Cardiac muscle cell (in vitro differentiated cells and primary cell): ENCODE data around the gene SLC5A1. TPM values are rescaled to one million over a fixed set of nuclear protein-coding genes. Genes with fewer than 3 reads are reported as not detected.
A peak's percentile ranks its signal among the peaks of the same experiment; 100 is the strongest.
"Not testable (repeated sequence)": the region's sequence is repeated elsewhere in the genome, so short reads cannot be mapped to it uniquely, and the experiment has no call there.

Experiments
- DNase-seq, 2 donors: peaks; one replicate each; pipeline versions ENCODE4 v3.0.0 to v3.0.0-alpha.2; 2010 to 2017; ENCODE audit warnings: low read depth in 1 of 2, low spot score in 1 of 2
- H3K27ac ChIP-seq: fragments of 200-600 bp; sonication (generic); 2 replicates; pipeline ENCODE4 v1.5.1; 2016
- H3K27me3 ChIP-seq: fragments of 200-600 bp; sonication (generic); 2 replicates; pipeline ENCODE4 v1.6.0; 2016; ENCODE audit warnings: control low read depth
- H3K36me3 ChIP-seq: fragments of 200-600 bp; sonication (generic); 2 replicates; pipeline ENCODE4 v1.5.1; 2016; ENCODE audit warnings: control low read depth
- H3K4me1 ChIP-seq: fragments of 200-600 bp; sonication (generic); 2 replicates; pipeline ENCODE4 v1.8.1; 2017; ENCODE audit warnings: low read depth, mild to moderate bottlenecking, mixed run types
- H3K4me3 ChIP-seq: fragments of 200-600 bp; sonication (generic); 2 replicates; pipeline ENCODE4 v1.5.1; 2016; ENCODE audit warnings: mild to moderate bottlenecking
- H3K9me3 ChIP-seq: fragments of 200-600 bp; sonication (generic); 2 replicates; pipeline ENCODE4 v1.5.1; 2017; ENCODE audit warnings: low read depth, mild to moderate bottlenecking, control low read depth
- CTCF ChIP-seq: IDR thresholded peaks from 2 replicates; pipeline ENCODE4 v1.5.1; 2012; ENCODE audit warnings: low read depth, mild to moderate bottlenecking, low read length
- polyA plus RNA-seq: library from polyadenylated mRNA; unstranded; fragments of >200 nt; fragmentation: Nextera tagmentation; extraction: Ambion mirVana; gene quantifications from 2 replicates; pipeline ENCODE4 v1.2.1, GENCODE V29; 2016
- total RNA-seq: library from RNA; depleted of rRNA; stranded (reverse); fragments of >200 nt; gene quantifications from 2 replicates; pipeline ENCODE4 v1.2.3, GENCODE V29; 2016

Gene SLC5A1
- total and polyA plus RNA-seq, 2 experiments from 2014 or later, result 0.45 to 0.76 TPM

- not testable (repeated sequence) for H3K4me1 ChIP-seq, DNase-seq, H3K4me3 ChIP-seq, H3K27ac ChIP-seq, H3K9me3 ChIP-seq, H3K27me3 ChIP-seq, H3K36me3 ChIP-seq
Observed at GRCh38 chr22:32136881-32137280, 93.8 kb downstream of the SLC5A1 start.

- H3K36me3 ChIP-seq, H3K27me3 ChIP-seq, H3K9me3 ChIP-seq, DNase-seq, H3K4me3 ChIP-seq, H3K4me1 ChIP-seq, H3K27ac ChIP-seq: not testable (repeated sequence)
Observed at GRCh38 chr22:32137731-32138324, 94.8 kb downstream of the SLC5A1 start.

GRCh38 chr22:32138576-32138975 is 95.5 kb downstream of the SLC5A1 start:
- H3K9me3 ChIP-seq, H3K4me1 ChIP-seq, H3K27ac ChIP-seq, H3K36me3 ChIP-seq, DNase-seq, H3K4me3 ChIP-seq, H3K27me3 ChIP-seq: not testable (repeated sequence)

GRCh38 chr22:32140688-32141087 is 97.6 kb downstream of the SLC5A1 start:
- H3K4me1 ChIP-seq, H3K27ac ChIP-seq, H3K9me3 ChIP-seq, H3K27me3 ChIP-seq, H3K4me3 ChIP-seq, DNase-seq, H3K36me3 ChIP-seq: not testable (repeated sequence)
- peak; percentile 30 for TF ChIP-seq CTCF

GRCh38 chr22:32142600-32142999 is 99.5 kb downstream of the SLC5A1 start:
- no peaks in the 10 kb centered on the region for H3K9me3 ChIP-seq
- H3K27me3 ChIP-seq, result no peaks in the 10 kb centered on the region
- DNase-seq, result no peak
- H3K4me3 ChIP-seq, result no peak overlapping the region
- H3K36me3 ChIP-seq, result no peaks in the 10 kb centered on the region
- no peaks in the 10 kb centered on the region for H3K4me1 ChIP-seq
- H3K27ac ChIP-seq, result no peak overlapping the region
- TF ChIP-seq CTCF, result no peak

- Histone ChIP-seq H3K27ac (no peak overlapping the region), H3K9me3 (no peaks in the 10 kb centered on the region), H3K36me3 (no peaks in the 10 kb centered on the region), H3K27me3 (no peaks in the 10 kb centered on the region), H3K4me1 (no peaks in the 10 kb centered on the region), H3K4me3 (no peak overlapping the region)
- no peak for DNase-seq
- TF ChIP-seq CTCF, result no peak
Observed at GRCh38 chr22:32144496-32145274, 101.6 kb downstream of the SLC5A1 start.

GRCh38 chr22:32147128-32147527 is 104.1 kb downstream of the SLC5A1 start:
- H3K4me1 ChIP-seq, H3K9me3 ChIP-seq, DNase-seq, H3K4me3 ChIP-seq, H3K27me3 ChIP-seq, H3K27ac ChIP-seq, H3K36me3 ChIP-seq: not testable (repeated sequence)

GRCh38 chr22:32148372-32148771 is 105.3 kb downstream of the SLC5A1 start:
- H3K27me3 ChIP-seq, H3K9me3 ChIP-seq, H3K36me3 ChIP-seq, H3K4me3 ChIP-seq, H3K27ac ChIP-seq, H3K4me1 ChIP-seq, DNase-seq: not testable (repeated sequence)

- H3K36me3 ChIP-seq, H3K27me3 ChIP-seq, DNase-seq, H3K4me1 ChIP-seq, H3K9me3 ChIP-seq, H3K27ac ChIP-seq, H3K4me3 ChIP-seq: not testable (repeated sequence)
Observed at GRCh38 chr22:32150647-32151046, 107.6 kb downstream of the SLC5A1 start.

GRCh38 chr22:32151641-32152040 is 108.6 kb downstream of the SLC5A1 start:
- H3K4me3 ChIP-seq, H3K27ac ChIP-seq, H3K27me3 ChIP-seq, H3K4me1 ChIP-seq, H3K9me3 ChIP-seq, H3K36me3 ChIP-seq, DNase-seq: not testable (repeated sequence)

- H3K27me3 ChIP-seq, H3K4me3 ChIP-seq, H3K9me3 ChIP-seq, H3K4me1 ChIP-seq, H3K27ac ChIP-seq, DNase-seq, H3K36me3 ChIP-seq: not testable (repeated sequence)
Observed at GRCh38 chr22:32154727-32155126, 111.7 kb downstream of the SLC5A1 start.
